Effector memory CD8-positive, alpha-beta T cell (primary cell): Measurements from ENCODE around the gene CDHR2.

Experiments used
- ATAC-seq: fragments of 150-1000 bp; cut with Tn5 transposase; replicated peaks from 2 replicates; pipeline ENCODE4 v1.10.0; 2021; ENCODE audit warnings: mild to moderate bottlenecking, moderate library complexity
- DNase-seq, 3 experiments: peaks; one replicate each; pipeline ENCODE4 v3.0.0; 2021
- H3K27ac Mint-ChIP-seq, 2 donors: one replicate each; pipeline ENCODE4 v1.8.0; 2022; ENCODE audit warnings: mild to moderate bottlenecking in 2 of 2, mixed read lengths in 2 of 2, moderate library complexity in 2 of 2
- H3K27me3 Mint-ChIP-seq, 2 donors: one replicate each; pipeline ENCODE4 v1.8.0; 2022; ENCODE audit warnings: mixed read lengths in 2 of 2
- H3K36me3 Mint-ChIP-seq: one replicate; pipeline ENCODE4 v1.8.0; 2022; ENCODE audit warnings: mild to moderate bottlenecking, moderate library complexity, mixed read lengths; ENCODE audit not compliant: insufficient read depth
- H3K4me1 Mint-ChIP-seq, 2 donors: one replicate each; pipeline ENCODE4 v1.8.0; 2022; ENCODE audit warnings: low read depth in 2 of 2, mixed read lengths in 2 of 2
- H3K4me3 Mint-ChIP-seq, 2 donors: one replicate each; pipeline ENCODE4 v1.8.0; 2022; ENCODE audit warnings: mild to moderate bottlenecking in 2 of 2, mixed read lengths in 2 of 2, moderate library complexity in 2 of 2
- H3K9me3 Mint-ChIP-seq, 2 donors: one replicate each; pipeline ENCODE4 v1.8.0; 2022; ENCODE audit warnings: mixed read lengths in 2 of 2

CDHR2 gene

DNA sequence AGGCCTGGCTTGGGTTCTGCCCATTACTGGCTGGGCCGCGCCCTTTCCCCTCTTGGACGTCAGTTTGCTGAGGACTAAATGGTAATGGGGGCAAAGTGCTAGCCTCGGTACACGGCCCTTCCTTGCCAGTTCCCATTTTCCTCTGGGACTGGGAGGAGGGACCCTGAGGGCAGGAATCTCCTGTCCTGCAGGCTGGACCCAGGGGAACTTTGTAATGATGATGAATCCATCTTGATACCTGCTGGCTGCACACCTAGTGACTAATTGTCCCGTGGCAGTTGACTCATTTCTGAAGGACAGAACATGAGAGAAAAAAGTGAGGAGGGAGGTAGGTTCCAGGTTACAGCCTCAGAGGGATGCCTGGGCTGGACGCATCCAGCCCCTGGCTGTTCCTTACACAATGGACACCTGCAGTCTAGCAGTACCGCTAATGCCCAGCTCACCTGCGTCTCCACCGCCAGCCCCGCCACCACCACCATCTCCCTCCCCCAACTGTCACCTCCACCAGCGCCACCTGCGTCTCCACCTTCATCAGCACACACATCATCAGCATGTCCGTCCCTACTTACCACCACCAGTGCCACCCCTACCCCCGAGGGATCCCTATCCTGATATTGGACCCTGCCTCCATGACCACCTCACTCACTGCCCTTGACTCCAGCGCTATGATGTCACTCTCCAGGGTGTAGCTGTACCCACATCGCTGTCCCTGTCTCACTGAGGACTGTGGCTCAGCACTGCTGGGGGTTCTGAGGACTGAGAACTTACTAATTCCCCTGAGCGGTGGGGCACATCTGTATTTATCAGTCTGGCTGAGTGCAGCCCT lies 4.3 kb downstream of the CDHR2 start:
- Mint-ChIP-seq H3K9me3 (no peaks in the 10 kb centered on the region), H3K4me1 (peaks cover 29 to 35% of the 10 kb centered on the region in 2 donors), H3K36me3 (no peaks in the 10 kb centered on the region), H3K27me3 (no peaks in the 10 kb centered on the region), H3K27ac (peak overlapping the region in 1 of 2 donors; percentile 82), H3K4me3 (no peak overlapping the region)
- ATAC-seq: no peak
- no peak for DNase-seq

DNA sequence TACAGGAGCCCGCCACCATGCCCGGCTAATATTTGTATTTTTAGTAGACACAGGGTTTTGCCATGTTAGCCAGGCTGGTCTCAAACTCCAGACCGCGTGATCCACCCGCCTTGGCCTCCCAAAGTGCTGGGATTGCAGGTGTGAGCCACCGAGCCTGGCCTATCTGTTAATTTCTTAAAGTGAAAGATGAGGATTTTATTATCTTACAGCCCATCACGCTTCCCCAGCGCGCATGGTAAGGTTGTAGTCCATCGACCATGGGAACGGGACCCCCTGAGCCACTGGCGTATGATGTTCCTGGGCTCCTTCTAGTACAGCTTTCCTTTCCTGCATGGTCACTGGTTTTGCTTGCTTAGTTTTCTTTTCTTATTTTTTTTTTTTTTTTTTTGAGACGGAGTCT lies 8.7 kb downstream of the CDHR2 start:
- Mint-ChIP-seq H3K4me1 (peaks cover 24 to 32% of the 10 kb centered on the region in 2 donors), H3K4me3 (no peak overlapping the region), H3K27ac (no peak overlapping the region), H3K27me3 (peaks cover 6 to 12% of the 10 kb centered on the region in 2 donors), H3K36me3 (no peaks in the 10 kb centered on the region), H3K9me3 (no peaks in the 10 kb centered on the region)
- DNase-seq (no peak), ATAC-seq (no peak)

DNA sequence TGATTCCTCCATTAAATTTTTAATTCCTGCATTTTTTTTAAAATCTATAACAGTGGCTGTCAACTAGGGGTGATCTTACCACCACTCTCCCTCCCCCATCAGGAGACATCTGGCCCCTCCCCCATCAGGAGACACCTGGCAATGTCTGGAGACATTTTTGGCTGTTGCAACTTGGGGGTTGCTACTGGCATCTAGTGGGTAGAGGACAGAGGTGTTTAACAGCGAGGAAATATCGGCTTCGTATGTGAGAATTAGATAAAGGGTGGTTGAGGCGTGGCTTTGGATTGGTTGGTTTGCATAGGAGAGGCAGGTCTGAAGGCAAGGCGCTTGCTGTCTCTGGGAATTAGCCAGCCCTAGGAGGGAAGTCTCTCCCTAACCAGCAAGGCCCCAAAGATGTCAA lies 10.5 kb downstream of the CDHR2 start:
- no peak overlapping the region for H3K27ac Mint-ChIP-seq

DNA sequence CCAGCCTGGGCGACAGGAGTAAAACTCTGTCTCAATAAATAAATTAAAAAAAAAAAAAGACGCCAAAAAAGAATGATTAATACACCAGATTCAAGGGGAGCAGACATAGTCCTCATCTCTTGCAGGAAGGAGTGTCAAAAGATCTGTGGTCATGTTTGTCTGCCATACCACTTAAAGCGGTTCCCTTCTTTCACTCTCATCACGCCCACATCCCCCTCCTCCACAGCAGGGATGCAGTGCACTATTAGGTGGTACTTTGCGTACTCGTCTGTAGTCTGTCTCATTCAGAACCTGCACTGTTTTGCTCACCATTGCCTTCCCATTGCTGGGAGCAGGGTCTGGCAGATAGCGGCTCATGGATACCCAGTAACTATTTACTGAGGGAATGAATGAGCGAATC lies 11.2 kb downstream of the CDHR2 start:
- Mint-ChIP-seq H3K4me1 (peaks cover 10 to 18% of the 10 kb centered on the region in 2 donors), H3K27me3 (peaks cover 6 to 14% of the 10 kb centered on the region in 2 donors), H3K36me3 (no peaks in the 10 kb centered on the region), H3K4me3 (no peak overlapping the region), H3K27ac (no peak overlapping the region), H3K9me3 (no peaks in the 10 kb centered on the region)
- DNase-seq (no peak), ATAC-seq (no peak)

More for the DNA sequence above, 10.5 kb downstream of the CDHR2 start:
- H3K4me3 Mint-ChIP-seq: no peak overlapping the region
- H3K27me3 Mint-ChIP-seq: peaks cover 6 to 12% of the 10 kb centered on the region in 2 donors
- peak; percentile 62 for ATAC-seq
- peaks cover 15 to 25% of the 10 kb centered on the region in 2 donors for H3K4me1 Mint-ChIP-seq
- H3K36me3 Mint-ChIP-seq: no peaks in the 10 kb centered on the region
- DNase-seq: no peak
- H3K9me3 Mint-ChIP-seq: no peaks in the 10 kb centered on the region

DNA sequence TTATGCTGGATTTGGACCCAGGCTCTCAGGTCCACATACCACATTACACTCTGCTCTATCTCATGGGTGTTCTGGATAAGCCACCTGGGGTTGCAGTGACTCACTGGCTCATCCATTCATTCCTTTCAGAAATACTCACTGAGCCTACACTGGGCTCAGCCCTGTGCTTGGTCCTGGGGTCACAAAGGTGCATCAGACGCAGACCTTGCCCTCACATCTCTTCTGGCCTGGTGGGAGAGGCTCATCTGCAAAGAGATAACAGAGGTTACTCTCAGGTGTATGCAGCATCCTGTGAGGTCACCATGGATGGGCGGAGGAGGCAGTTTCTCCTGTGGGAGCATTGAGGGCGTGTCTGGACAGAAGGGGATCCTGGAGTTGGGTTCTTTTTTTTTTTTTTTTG lies 12.1 kb downstream of the CDHR2 start:
- Mint-ChIP-seq H3K4me3 (no peak overlapping the region), H3K27ac (no peak overlapping the region), H3K4me1 (peaks cover 5 to 14% of the 10 kb centered on the region in 2 donors), H3K27me3 (peaks cover 12 to 23% of the 10 kb centered on the region in 2 donors), H3K36me3 (no peaks in the 10 kb centered on the region), H3K9me3 (no peaks in the 10 kb centered on the region)
- ATAC-seq: no peak
- DNase-seq: no peak

DNA sequence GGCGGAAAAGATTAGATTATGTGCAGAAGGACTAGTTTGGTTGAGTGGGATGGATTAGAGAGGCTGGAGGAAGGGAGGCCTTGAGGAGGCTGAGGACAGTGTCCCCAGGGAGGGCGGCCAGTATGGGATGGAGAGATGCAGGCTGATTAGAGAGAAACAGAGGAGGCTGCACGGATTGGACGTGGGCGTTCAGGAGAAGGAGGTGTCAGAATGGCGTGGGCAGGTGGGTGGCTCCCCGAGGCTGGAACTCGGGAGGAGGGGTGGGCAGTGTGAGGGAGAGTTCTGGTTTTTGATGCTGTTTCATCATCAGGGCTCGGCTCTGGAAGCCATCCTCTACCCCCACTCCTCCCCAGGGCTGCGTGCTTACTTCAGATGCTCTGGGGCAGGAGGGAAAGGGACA lies 13.0 kb downstream of the CDHR2 start:
- no peaks in the 10 kb centered on the region for H3K36me3 Mint-ChIP-seq
- DNase-seq (no peak), ATAC-seq (no peak)
- H3K27ac Mint-ChIP-seq: no peak overlapping the region
- no peak overlapping the region for H3K4me3 Mint-ChIP-seq
- peaks cover 18 to 31% of the 10 kb centered on the region in 2 donors for H3K27me3 Mint-ChIP-seq
- peaks cover 5 to 13% of the 10 kb centered on the region in 2 donors for H3K4me1 Mint-ChIP-seq
- no peaks in the 10 kb centered on the region for H3K9me3 Mint-ChIP-seq

DNA sequence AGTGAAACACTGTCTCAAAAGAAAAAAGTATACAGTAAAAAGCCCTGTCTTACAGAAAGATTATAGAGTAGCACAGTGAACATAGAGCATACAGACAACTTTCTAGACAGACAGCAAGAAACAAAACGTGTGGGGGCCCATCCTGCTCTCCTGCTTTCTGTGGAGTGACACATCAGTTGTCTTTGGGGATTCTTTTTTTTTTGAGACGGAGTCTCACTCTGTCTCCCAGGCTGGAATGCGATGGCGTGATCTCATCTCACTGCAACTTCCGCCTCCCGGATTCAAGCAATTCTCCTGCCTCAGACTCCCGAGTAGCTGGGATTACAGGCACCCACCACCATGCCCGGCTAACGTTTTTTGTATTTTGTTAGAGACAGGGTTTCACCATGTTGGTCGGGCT lies 14.9 kb downstream of the CDHR2 start:
- Mint-ChIP-seq H3K27me3 (peaks cover 18 to 39% of the 10 kb centered on the region in 2 donors), H3K36me3 (no peaks in the 10 kb centered on the region), H3K27ac (no peak overlapping the region), H3K4me3 (no peak overlapping the region), H3K9me3 (no peaks in the 10 kb centered on the region), H3K4me1 (peaks cover 5 to 13% of the 10 kb centered on the region in 2 donors)
- DNase-seq: no peak
- no peak for ATAC-seq

DNA sequence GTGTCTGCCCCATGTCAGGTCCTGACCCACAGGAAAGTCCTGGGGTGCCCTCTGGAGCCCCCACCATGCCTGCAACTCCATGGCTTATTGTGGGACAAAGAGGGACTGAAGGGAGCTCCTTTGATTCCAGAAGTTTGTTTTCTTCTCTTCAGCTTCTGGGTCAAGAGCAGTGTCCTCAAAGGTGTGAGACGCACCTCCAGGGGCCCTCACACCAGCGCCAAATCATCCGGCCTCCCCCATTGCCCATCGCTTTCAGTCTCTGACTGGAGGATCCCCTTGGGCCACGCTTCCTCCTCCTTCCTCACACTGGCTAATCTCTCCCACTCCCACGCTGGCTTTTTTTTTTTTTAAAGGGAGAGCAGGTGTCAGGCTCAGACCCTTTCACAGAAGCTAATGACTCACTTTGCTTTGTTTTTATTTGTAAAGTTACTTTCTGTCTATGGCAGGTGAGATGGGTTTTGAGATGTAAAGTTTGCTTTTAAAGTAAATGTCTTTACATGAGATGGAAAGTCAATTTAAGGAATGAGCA lies 16.7 kb downstream of the CDHR2 start:
- H3K27me3 Mint-ChIP-seq: peaks cover 18 to 40% of the 10 kb centered on the region in 2 donors
- H3K4me1 Mint-ChIP-seq: peaks cover 0 to 3% of the 10 kb centered on the region in 2 donors
- H3K36me3 Mint-ChIP-seq: no peaks in the 10 kb centered on the region
- no peaks in the 10 kb centered on the region for H3K9me3 Mint-ChIP-seq
- DNase-seq (no peak), ATAC-seq (no peak)
- no peak overlapping the region for H3K4me3 Mint-ChIP-seq
- H3K27ac Mint-ChIP-seq: peak overlapping the region; percentile 1 to 49

DNA sequence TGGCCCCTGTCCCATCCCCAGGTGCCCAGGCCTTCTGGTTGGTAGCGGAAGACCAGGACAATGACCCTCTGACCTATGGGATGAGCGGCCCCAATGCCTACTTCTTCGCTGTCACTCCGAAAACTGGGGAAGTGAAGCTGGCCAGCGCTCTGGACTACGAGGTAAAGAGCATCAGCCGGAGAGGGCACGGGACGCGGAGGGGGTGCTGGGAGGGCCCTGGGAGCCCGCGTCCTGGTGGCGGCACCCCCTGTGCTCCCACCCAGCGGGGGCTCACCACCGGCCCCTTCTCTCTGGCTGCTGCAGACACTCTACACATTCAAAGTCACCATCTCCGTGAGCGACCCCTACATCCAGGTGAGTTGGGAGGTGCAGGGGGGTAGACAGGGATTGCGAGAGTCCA lies 19.5 kb downstream of the CDHR2 start:
- no peak for ATAC-seq
- H3K4me3 Mint-ChIP-seq: no peak overlapping the region
- H3K36me3 Mint-ChIP-seq: no peaks in the 10 kb centered on the region
- DNase-seq: no peak
- H3K9me3 Mint-ChIP-seq: no peaks in the 10 kb centered on the region
- H3K27ac Mint-ChIP-seq: no peak overlapping the region
- peaks cover 17 to 47% of the 10 kb centered on the region in 2 donors for H3K27me3 Mint-ChIP-seq
- H3K4me1 Mint-ChIP-seq: peaks cover under 1 to 2% of the 10 kb centered on the region in 2 donors

DNA sequence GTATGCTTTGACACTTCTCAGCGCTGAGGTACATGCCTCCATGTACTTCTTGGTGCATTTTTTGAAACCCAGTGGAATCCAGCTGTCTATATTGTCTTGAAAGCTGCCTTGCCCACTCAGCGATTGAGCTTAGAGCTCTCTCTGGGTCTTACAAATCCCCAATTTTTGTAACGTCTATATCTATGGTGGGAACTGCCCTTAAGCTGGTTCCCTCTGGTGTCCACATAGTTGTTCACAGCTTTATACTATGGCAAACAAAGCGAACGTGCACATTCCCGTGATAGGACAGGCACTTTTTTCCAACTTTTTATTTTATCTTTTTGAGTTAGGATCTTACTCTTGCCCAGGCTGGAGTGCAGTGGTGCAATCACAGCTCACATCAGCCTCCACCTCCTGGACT lies 20.9 kb downstream of the CDHR2 start:
- Mint-ChIP-seq H3K4me1 (peaks cover 9% of the 10 kb centered on the region in 2 donors), H3K36me3 (no peaks in the 10 kb centered on the region), H3K27ac (no peak overlapping the region), H3K27me3 (peaks cover 17 to 47% of the 10 kb centered on the region in 2 donors), H3K9me3 (no peaks in the 10 kb centered on the region), H3K4me3 (no peak overlapping the region)
- ATAC-seq (no peak), DNase-seq (no peak)

DNA sequence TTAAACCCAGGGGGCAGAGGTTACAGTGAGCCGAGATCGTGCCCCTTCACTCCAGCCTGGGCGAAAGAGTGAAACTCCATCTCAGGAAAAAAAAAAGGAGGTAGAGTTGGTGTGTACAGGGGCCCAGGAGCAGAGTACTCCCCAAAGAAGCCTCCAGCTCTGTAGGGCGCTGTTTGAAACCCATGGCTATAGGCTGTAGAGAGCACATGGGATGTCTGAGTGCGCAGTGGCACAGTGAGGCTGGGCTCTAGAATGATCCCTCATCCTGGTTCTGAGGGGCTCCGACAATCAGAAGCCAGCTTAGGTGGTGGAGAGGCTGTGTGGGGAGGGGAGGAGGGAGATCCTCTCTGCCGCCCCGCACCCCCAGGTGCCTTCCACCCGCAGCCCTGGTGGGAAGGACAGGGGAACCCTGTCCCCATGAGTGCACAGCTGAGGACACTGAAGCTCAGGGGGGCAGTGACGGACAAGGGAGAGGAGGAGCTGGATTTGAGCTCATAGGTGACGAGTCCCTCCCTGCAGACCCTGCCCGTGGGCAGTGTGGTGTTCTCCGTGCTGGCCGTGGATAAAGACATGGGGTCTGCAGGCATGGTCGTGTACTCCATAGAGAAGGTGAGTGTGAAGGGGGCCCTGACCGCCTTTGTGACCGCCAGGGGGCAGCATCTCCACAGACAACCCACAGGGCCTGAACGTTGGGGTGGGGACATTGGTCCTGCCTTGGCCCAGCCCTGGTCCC lies 24.6 kb downstream of the CDHR2 start:
- Mint-ChIP-seq H3K27me3 (peaks cover 5 to 21% of the 10 kb centered on the region in 2 donors), H3K27ac (no peak overlapping the region), H3K9me3 (no peaks in the 10 kb centered on the region), H3K4me3 (no peak overlapping the region), H3K4me1 (peaks cover 9 to 12% of the 10 kb centered on the region in 2 donors), H3K36me3 (no peaks in the 10 kb centered on the region)
- peak; percentile 73 to 76 (median 74) for DNase-seq
- ATAC-seq: peak; percentile 87

DNA sequence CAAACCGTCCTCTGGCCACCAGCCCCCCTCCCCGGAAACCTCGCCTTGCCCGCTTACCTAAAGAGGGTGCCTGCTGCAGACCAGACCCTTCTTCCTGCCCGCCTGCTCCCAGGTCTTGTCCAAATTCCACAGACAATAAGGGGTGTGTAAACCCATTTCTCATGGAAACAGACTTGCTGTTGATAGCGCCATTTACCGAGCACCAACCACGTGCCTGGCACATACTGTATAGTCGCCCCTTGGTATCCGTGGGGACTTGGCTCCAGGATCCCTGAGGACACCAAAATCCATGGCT lies 25.1 kb downstream of the CDHR2 start:
- ATAC-seq (no peak), DNase-seq (no peak)
- Mint-ChIP-seq H3K36me3 (no peaks in the 10 kb centered on the region), H3K4me3 (no peak overlapping the region), H3K27ac (no peak overlapping the region), H3K4me1 (peaks cover 9 to 12% of the 10 kb centered on the region in 2 donors), H3K27me3 (peaks cover 5 to 21% of the 10 kb centered on the region in 2 donors), H3K9me3 (no peaks in the 10 kb centered on the region)

DNA sequence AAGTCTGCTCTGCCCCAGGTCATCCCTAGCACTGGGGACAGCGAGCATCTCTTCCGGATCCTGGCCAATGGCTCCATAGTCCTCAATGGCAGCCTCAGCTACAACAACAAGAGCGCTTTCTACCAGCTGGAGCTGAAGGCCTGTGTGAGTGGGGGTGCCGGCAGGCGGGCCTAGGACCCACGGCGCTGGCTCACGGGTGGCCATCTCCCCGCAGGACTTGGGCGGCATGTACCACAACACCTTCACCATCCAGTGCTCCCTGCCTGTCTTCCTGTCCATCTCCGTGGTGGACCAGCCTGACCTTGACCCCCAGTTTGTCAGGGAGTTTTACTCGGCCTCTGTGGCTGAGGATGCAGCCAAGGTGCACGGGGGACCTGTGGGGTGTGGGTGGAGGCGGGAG lies 25.9 kb downstream of the CDHR2 start:
- H3K4me1 Mint-ChIP-seq: peaks cover 9 to 12% of the 10 kb centered on the region in 2 donors
- H3K4me3 Mint-ChIP-seq: no peak overlapping the region
- DNase-seq (no peak), ATAC-seq (no peak)
- H3K27me3 Mint-ChIP-seq: peaks cover 5 to 21% of the 10 kb centered on the region in 2 donors
- no peaks in the 10 kb centered on the region for H3K9me3 Mint-ChIP-seq
- H3K36me3 Mint-ChIP-seq: no peaks in the 10 kb centered on the region
- no peak overlapping the region for H3K27ac Mint-ChIP-seq
